Dermis lymphatic vessel endothelial cell (primary cell): Measurements from ENCODE around the gene BEND5. TPM values are rescaled to one million over a fixed set of nuclear protein-coding genes. Genes with fewer than 3 reads are reported as not detected.

Source experiments
- total RNA-seq: library from RNA; depleted of rRNA; stranded (reverse); fragments of >200 nt; gene quantifications from 2 replicates; pipeline ENCODE4 v1.2.1, GENCODE V29; 2014

The BEND5 gene, protein sequence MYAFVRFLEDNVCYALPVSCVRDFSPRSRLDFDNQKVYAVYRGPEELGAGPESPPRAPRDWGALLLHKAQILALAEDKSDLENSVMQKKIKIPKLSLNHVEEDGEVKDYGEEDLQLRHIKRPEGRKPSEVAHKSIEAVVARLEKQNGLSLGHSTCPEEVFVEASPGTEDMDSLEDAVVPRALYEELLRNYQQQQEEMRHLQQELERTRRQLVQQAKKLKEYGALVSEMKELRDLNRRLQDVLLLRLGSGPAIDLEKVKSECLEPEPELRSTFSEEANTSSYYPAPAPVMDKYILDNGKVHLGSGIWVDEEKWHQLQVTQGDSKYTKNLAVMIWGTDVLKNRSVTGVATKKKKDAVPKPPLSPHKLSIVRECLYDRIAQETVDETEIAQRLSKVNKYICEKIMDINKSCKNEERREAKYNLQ
- 2.9 and 4.8 TPM in 2 replicates for total RNA-seq

DNA sequence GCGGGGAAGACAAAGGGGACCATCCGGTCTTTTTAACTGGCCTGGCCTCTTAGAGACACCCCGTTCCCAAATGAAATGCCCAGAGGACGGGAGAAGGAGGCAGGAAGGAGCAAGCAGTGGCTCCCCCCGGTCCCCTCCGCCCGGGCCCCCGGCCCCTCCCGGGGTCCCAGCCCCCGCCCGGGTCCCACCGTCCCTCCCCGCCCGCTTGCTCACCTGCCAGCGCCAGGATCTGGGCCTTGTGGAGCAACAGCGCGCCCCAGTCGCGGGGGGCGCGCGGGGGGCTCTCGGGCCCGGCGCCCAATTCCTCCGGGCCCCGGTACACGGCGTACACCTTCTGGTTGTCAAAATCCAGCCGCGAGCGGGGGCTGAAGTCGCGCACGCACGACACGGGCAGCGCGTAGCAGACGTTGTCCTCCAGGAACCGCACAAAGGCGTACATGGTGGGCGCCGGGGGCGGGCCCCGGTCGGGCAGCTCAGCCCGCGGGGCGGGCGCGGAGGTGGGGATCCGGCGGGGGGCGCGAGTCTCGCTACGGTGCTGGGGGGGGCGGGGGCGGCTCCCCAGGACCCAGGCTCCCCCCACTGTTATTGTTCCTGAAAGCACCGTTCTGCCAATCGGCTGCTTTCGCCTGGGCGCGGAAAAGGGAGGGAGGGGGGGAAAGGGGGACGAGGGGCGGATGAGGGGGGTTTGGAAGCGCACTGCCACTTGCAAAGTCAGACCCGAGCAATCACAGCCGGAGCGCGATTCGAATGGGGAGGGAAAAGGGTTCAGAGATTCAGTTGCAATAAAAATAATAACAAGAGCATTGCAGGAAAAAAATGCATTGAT lies at the start of gene BEND5:
TSS of gene BEND5 (minus strand) at position 499 of the 826 bp plus-strand sequence. CDS start at position 439, 60 bp downstream.

